HepG2 (cell line): Measurements from ENCODE around the gene REP15.

ENCODE experiments used
- MNT ChIP-seq: fragments of 450-650 bp; IDR thresholded peaks from 2 replicates; pipeline ENCODE4 v1.6.1; 2016
- POLR2A ChIP-seq, 2 experiments: IDR thresholded peaks; 2 replicates each; pipeline ENCODE4 v1.6.1; 2011; ENCODE audit warnings: low read depth in 2 of 2, low read length in 2 of 2, mild to moderate bottlenecking in 1 of 2, moderate library complexity in 1 of 2; ENCODE audit not compliant: insufficient read depth in 1 of 2
- SOX6 ChIP-seq, 2 experiments: fragments of 450-650 bp in 1 of 2; sonication (generic) in 1 of 2; formaldehyde crosslinking in 1 of 2; IDR thresholded peaks; 2 replicates each; pipeline versions ENCODE4 v1.4.0 to v1.6.1; 2017 to 2020; ENCODE audit warnings: antibody characterized with exemption in 1 of 2, mild to moderate bottlenecking in 1 of 2, missing genetic modification reagents in 1 of 2
- TFDP1 ChIP-seq: IDR thresholded peaks from 2 replicates; pipeline ENCODE4 v1.6.1; 2016; ENCODE audit warnings: missing compliant biosample characterization, missing genetic modification reagents, borderline replicate concordance
- TOE1 ChIP-seq: sonication (generic); formaldehyde crosslinking; IDR thresholded peaks from 2 replicates; pipeline ENCODE4 v1.4.0; 2020; ENCODE audit warnings: mild to moderate bottlenecking, missing genetic modification reagents

- TF ChIP-seq POLR2A (IDR thresholded peaks at IDR 0.05; ENCODE audit: insufficient read depth in 1 of 2, low read depth in 2 of 2, low read length in 2 of 2) = no peak
- no peak for TF ChIP-seq MNT
- TF ChIP-seq SOX6 (IDR thresholded peaks at IDR 0.05) = no peak
- TF ChIP-seq SOX6 (CRISPR knock-in tag; IDR thresholded peaks at IDR 0.05) = no peak
- TF ChIP-seq TOE1 (CRISPR knock-in tag) = no peak
- TF ChIP-seq TFDP1 (CRISPR knock-in tag) = no peak
These were observed 10.1 kb upstream of the REP15 start for GRCh38 chr12:27686147-27686546.
